SK-N-SH (cell line): Measurements from ENCODE around the gene TUBGCP6. TPM values are rescaled to one million over a fixed set of nuclear protein-coding genes. Genes with fewer than 3 reads are reported as not detected.

Experiments used
- CTCF ChIA-PET: fragments of 300-600, 350-600 bp; formaldehyde crosslinking; extraction: SDS; loops from one replicate; lab custom pipeline; 2021; lab: Yijun Ruan, JAX
- POLR2A ChIA-PET: fragments of 350-600 bp; sonication (Branson Sonifier 250); formaldehyde crosslinking; extraction: SDS; loops from one replicate; lab custom pipeline; 2020; ENCODE audit warnings: antibody characterized with exemption, inconsistent platforms; lab: Yijun Ruan, JAX
- DNase-seq: peaks from one replicate; pipeline ENCODE4 v3.0.0; 2012
- H2AFZ ChIP-seq: fragments of 200-600 bp; sonication (generic); 2 replicates; pipeline ENCODE4 v1.8.1; 2016; ENCODE audit warnings: antibody characterized with exemption, mild to moderate bottlenecking, low read depth
- H3F3A ChIP-seq: fragments of 200-600 bp; sonication (generic); replicated peaks from 2 replicates; pipeline ENCODE3; 2016; ENCODE audit warnings: antibody characterized with exemption, mild to moderate bottlenecking; ENCODE audit not compliant: insufficient read depth
- H3K27ac ChIP-seq, 2 experiments: fragments of 200-500 bp in 1 of 2; fragments of 200-600 bp in 1 of 2; sonication (Bioruptor generic) in 1 of 2; sonication (generic), shearing (Covaris generic) in 1 of 2; 2 replicates each; pipeline versions ENCODE4 v1.5.1 to v1.6.1; 2014 to 2016; ENCODE audit warnings: low read depth in 2 of 2, inconsistent platforms in 1 of 2, low read length in 1 of 2, mild to moderate bottlenecking in 1 of 2, mixed read lengths in 1 of 2
- H3K27me3 ChIP-seq: fragments of 200-600 bp; sonication (generic), shearing (Covaris generic); 2 replicates; pipeline ENCODE4 v1.6.1; 2016; ENCODE audit warnings: mixed run types; ENCODE audit not compliant: insufficient read depth
- H3K36me3 ChIP-seq, 2 experiments: fragments of 200-500 bp in 1 of 2; fragments of 200-600 bp in 1 of 2; sonication (Bioruptor generic) in 1 of 2; sonication (generic) in 1 of 2; replicated peaks in 1 of 2; 2 replicates each; pipeline versions ENCODE3 to v1.5.1; 2014 to 2016; ENCODE audit warnings: low read length in 1 of 2, mild to moderate bottlenecking in 1 of 2; ENCODE audit not compliant: insufficient read depth in 2 of 2, control insufficient read depth in 1 of 2
- H3K4me1 ChIP-seq, 2 experiments: fragments of 200-500 bp in 1 of 2; fragments of 200-600 bp in 1 of 2; sonication (Bioruptor generic) in 1 of 2; sonication (generic), shearing (Covaris generic) in 1 of 2; 2 replicates each; pipeline versions ENCODE4 v1.5.1 to v1.6.1; 2014 to 2016; ENCODE audit warnings: low read depth in 1 of 2, low read length in 1 of 2, mixed run types in 1 of 2; ENCODE audit not compliant: insufficient read depth in 2 of 2, control insufficient read depth in 1 of 2
- H3K4me2 ChIP-seq: fragments of 200-600 bp; sonication (generic), shearing (Covaris generic); 2 replicates; pipeline ENCODE4 v1.6.1; 2017; ENCODE audit warnings: mixed run types
- H3K4me3 ChIP-seq, 2 experiments: fragments of 200-500 bp in 1 of 2; fragments of 200-600 bp in 1 of 2; sonication (Bioruptor generic) in 1 of 2; sonication (generic), shearing (Covaris generic) in 1 of 2; 2 replicates each; pipeline versions ENCODE4 v1.5.1 to v1.8.1; 2014 to 2016; ENCODE audit warnings: low read depth in 2 of 2, inconsistent platforms in 1 of 2, low read length in 1 of 2, mild to moderate bottlenecking in 1 of 2, mixed read lengths in 1 of 2, moderate library complexity in 1 of 2
- H3K79me2 ChIP-seq: fragments of 200-600 bp; sonication (generic); 2 replicates; pipeline ENCODE4 v1.8.1; 2017; ENCODE audit warnings: mild to moderate bottlenecking; ENCODE audit not compliant: insufficient read depth
- H3K9ac ChIP-seq: fragments of 200-600 bp; sonication (generic); 2 replicates; pipeline ENCODE4 v1.6.1; 2017; ENCODE audit warnings: mixed run types
- H3K9me2 ChIP-seq: fragments of 200-600 bp; sonication (generic); 2 replicates; pipeline ENCODE4 v1.6.1; 2017; ENCODE audit warnings: mixed run types
- H3K9me3 ChIP-seq: fragments of 200-600 bp; sonication (generic); 2 replicates; pipeline ENCODE4 v1.6.1; 2017; ENCODE audit warnings: mixed run types, mild to moderate bottlenecking, moderate library complexity
- H4K20me1 ChIP-seq: fragments of 200-600 bp; sonication (generic); 2 replicates; pipeline ENCODE4 v1.6.1; 2017; ENCODE audit warnings: mild to moderate bottlenecking, mixed run types; ENCODE audit not compliant: insufficient read depth
- ELF1 ChIP-seq: IDR thresholded peaks from 2 replicates; pipeline ENCODE4 v1.4.0; 2012
- EP300 ChIP-seq, 2 experiments: IDR thresholded peaks; 2 replicates each; pipeline versions ENCODE4 v1.4.0 to v1.6.1; 2012; ENCODE audit warnings: borderline replicate concordance in 1 of 2, low read depth in 1 of 2, low read length in 1 of 2
- FOSL2 ChIP-seq: IDR thresholded peaks from 2 replicates; pipeline ENCODE4 v1.4.0; 2012; ENCODE audit warnings: low read depth, mild to moderate bottlenecking, moderate library complexity, borderline replicate concordance
- MEF2A ChIP-seq: IDR thresholded peaks from 2 replicates; pipeline ENCODE4 v1.4.0; 2012; ENCODE audit warnings: low read depth, borderline replicate concordance
- POLR2AphosphoS5 ChIP-seq: IDR thresholded peaks from 2 replicates; pipeline ENCODE4 v1.6.1; 2012; ENCODE audit warnings: low read depth, low read length
- RCOR1 ChIP-seq: fragments of 150-350 bp; IDR thresholded peaks from 2 replicates; pipeline ENCODE4 v1.6.1; 2017; ENCODE audit warnings: antibody characterized with exemption, low read length
- RFX5 ChIP-seq: IDR thresholded peaks from 2 replicates; pipeline ENCODE4 v1.6.1; 2012; ENCODE audit warnings: mild to moderate bottlenecking, improper control_type of control experiment, low read length
- SMC3 ChIP-seq: IDR thresholded peaks from 2 replicates; pipeline ENCODE4 v1.6.1; 2012; ENCODE audit warnings: low read depth, low read length, improper control_type of control experiment
- TAF1 ChIP-seq: IDR thresholded peaks from 2 replicates; pipeline ENCODE4 v1.6.1; 2012; ENCODE audit warnings: low read depth, mild to moderate bottlenecking, low read length, moderate library complexity, borderline replicate concordance
- TCF12 ChIP-seq: IDR thresholded peaks from 2 replicates; pipeline ENCODE4 v1.4.0; 2012
- WGBS: methylation state at CpG from one replicate; pipeline ENCODE4 v1.1.6; 2017; ENCODE audit warnings: low lambda C conversion rate; 5-methylcytosine and 5-hydroxymethylcytosine counted together
- polyA plus RNA-seq, 3 experiments: library from polyadenylated mRNA; depleted of rRNA; stranded (reverse); fragments of >200 nt; gene quantifications; 2 replicates each; pipeline ENCODE4 v1.2.3, GENCODE V29; 2012
- TF ChIP-seq, protein P1 (sequence below): IDR thresholded peaks from 2 replicates; pipeline ENCODE4 v1.4.0; 2012; ENCODE audit warnings: low read depth, borderline replicate concordance
- TF ChIP-seq, protein P2 (sequence below): fragments of 150-350 bp; IDR thresholded peaks from 2 replicates; pipeline ENCODE4 v1.6.1; 2017; ENCODE audit warnings: antibody characterized with exemption, low read length, low read depth, borderline replicate concordance
- TF ChIP-seq, protein P3 (sequence below): IDR thresholded peaks from 2 replicates; pipeline ENCODE4 v1.4.0; 2012; ENCODE audit warnings: low read depth
- TF ChIP-seq, protein P4 (sequence below): fragments of 150-350 bp; IDR thresholded peaks from 2 replicates; pipeline ENCODE4 v1.6.1; 2016; ENCODE audit warnings: mild to moderate bottlenecking, low read depth, low read length

The TUBGCP6 gene
- polyA plus RNA-seq, 1 of the 3 experiments (the other 2 are of a cell fraction): 40.4 TPM

DNA sequence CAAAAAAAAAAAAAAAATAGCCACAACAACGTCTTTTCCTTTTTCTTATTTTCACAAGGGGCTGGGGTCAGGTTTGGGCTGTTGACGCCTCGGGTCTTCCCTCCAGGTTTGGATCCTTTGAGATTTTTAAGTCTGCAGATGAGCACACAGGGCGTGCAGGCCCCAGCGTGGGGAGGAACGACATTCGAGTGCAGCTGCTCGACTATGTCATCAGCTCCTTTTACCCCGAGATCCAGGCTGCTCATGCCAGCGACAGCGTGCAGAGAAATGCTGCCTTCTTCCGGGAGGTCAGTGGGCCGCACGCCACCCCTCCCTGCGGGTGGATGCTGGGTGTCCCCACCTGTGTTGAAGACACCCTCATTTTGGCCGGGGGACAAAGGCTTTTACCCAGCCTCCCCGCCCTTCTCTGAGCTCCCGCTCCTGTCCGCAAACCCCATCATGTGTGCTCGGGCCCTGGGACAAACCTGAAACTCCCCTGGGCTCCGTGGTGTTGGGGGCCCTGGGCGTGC is 36.3 kb downstream of the TUBGCP6 start:
- Histone ChIP-seq H2AFZ (no peak overlapping the region), H3K36me3 (peaks cover 38 to 42% of the 10 kb centered on the region in 2 experiments), H3K4me3 (no peak overlapping the region), H3K9me3 (no peaks in the 10 kb centered on the region), H3K9me2 (no peaks in the 10 kb centered on the region), H3K4me1 (no peaks in the 10 kb centered on the region; a peak in 1 of 4 replicates), H3K27ac (no peak overlapping the region), H4K20me1 (0 out of 2 replicates have a peak, but pooled peaks cover 16% of the 10 kb centered on the region), H3K27me3 (no peaks in the 10 kb centered on the region), H3K79me2 (peaks cover 34% of the 10 kb centered on the region), H3F3A (peaks cover 14% of the 10 kb centered on the region), H3K9ac (no peak overlapping the region), H3K4me2 (no peak overlapping the region)
- WGBS: 92% methylated on average over 14 of the region's 22 CpGs
- CTCF ChIA-PET: interaction anchor here (0.7 to 3.9 kb wide), 9 partner anchors 10 to 278 kb away, joined by 3 to 52 read pairs (median 4); no protein-coding TSS in a partner anchor
- POLR2A ChIA-PET: no interaction called here
- no peak for DNase-seq
- TF ChIP-seq RCOR1 (no peak), POLR2AphosphoS5 (no peak), TAF1 (no peak), FOSL2 (no peak), ELF1 (no peak), RFX5 (no peak), SMC3 (no peak), EP300 (IDR thresholded peaks at IDR 0.05; ENCODE audit: borderline replicate concordance in 1 of 2, low read depth in 1 of 2, low read length in 1 of 2) (no peak), MEF2A (no peak), TCF12 (no peak)
- TF ChIP-seq, protein P1, sequence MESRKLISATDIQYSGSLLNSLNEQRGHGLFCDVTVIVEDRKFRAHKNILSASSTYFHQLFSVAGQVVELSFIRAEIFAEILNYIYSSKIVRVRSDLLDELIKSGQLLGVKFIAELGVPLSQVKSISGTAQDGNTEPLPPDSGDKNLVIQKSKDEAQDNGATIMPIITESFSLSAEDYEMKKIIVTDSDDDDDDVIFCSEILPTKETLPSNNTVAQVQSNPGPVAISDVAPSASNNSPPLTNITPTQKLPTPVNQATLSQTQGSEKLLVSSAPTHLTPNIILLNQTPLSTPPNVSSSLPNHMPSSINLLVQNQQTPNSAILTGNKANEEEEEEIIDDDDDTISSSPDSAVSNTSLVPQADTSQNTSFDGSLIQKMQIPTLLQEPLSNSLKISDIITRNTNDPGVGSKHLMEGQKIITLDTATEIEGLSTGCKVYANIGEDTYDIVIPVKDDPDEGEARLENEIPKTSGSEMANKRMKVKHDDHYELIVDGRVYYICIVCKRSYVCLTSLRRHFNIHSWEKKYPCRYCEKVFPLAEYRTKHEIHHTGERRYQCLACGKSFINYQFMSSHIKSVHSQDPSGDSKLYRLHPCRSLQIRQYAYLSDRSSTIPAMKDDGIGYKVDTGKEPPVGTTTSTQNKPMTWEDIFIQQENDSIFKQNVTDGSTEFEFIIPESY: no peak
- TF ChIP-seq, protein P2, sequence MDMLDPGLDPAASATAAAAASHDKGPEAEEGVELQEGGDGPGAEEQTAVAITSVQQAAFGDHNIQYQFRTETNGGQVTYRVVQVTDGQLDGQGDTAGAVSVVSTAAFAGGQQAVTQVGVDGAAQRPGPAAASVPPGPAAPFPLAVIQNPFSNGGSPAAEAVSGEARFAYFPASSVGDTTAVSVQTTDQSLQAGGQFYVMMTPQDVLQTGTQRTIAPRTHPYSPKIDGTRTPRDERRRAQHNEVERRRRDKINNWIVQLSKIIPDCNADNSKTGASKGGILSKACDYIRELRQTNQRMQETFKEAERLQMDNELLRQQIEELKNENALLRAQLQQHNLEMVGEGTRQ: no peak
- TF ChIP-seq, protein P3, sequence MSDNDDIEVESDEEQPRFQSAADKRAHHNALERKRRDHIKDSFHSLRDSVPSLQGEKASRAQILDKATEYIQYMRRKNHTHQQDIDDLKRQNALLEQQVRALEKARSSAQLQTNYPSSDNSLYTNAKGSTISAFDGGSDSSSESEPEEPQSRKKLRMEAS: no peak
- TF ChIP-seq, protein P4, sequence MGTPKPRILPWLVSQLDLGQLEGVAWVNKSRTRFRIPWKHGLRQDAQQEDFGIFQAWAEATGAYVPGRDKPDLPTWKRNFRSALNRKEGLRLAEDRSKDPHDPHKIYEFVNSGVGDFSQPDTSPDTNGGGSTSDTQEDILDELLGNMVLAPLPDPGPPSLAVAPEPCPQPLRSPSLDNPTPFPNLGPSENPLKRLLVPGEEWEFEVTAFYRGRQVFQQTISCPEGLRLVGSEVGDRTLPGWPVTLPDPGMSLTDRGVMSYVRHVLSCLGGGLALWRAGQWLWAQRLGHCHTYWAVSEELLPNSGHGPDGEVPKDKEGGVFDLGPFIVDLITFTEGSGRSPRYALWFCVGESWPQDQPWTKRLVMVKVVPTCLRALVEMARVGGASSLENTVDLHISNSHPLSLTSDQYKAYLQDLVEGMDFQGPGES: no peak
